Neural cell (in vitro differentiated cells): ENCODE data around the gene MRPL19.

Source experiments
- EP300 ChIP-seq: fragments of 450-650 bp; conservative IDR thresholded peaks from 2 replicates; pipeline ENCODE4 v1.6.1; 2014; ENCODE audit warnings: antibody characterized with exemption, mild to moderate bottlenecking, moderate library complexity; ENCODE audit not compliant: poor library complexity, severe bottlenecking
- EZH2 ChIP-seq: fragments of 200-600, 300-800 bp; shearing (Covaris generic), sonication (generic); IDR thresholded peaks from 2 replicates; pipeline ENCODE4 v1.6.1; 2014; ENCODE audit warnings: antibody characterized with exemption, low read length, borderline replicate concordance, mild to moderate bottlenecking; ENCODE audit not compliant: insufficient read depth, poor library complexity, severe bottlenecking
- MXI1 ChIP-seq: fragments of 450-650 bp; conservative IDR thresholded peaks from 2 replicates; pipeline ENCODE4 v1.6.1; 2014; ENCODE audit warnings: antibody characterized with exemption, mild to moderate bottlenecking; ENCODE audit not compliant: poor library complexity, severe bottlenecking
- RAD21 ChIP-seq: fragments of 450-650 bp; conservative IDR thresholded peaks from 2 replicates; pipeline ENCODE4 v1.6.1; 2014; ENCODE audit warnings: antibody characterized with exemption, mild to moderate bottlenecking, moderate library complexity
- TAF1 ChIP-seq: IDR thresholded peaks from 2 replicates; pipeline ENCODE4 v1.6.1; 2012; ENCODE audit warnings: low read depth
- TF ChIP-seq, protein P1 (sequence below): fragments of 450-650 bp; IDR thresholded peaks from 2 replicates; pipeline ENCODE4 v1.5.1; 2014; ENCODE audit warnings: antibody characterized with exemption, mild to moderate bottlenecking, moderate library complexity; ENCODE audit not compliant: poor library complexity, severe bottlenecking

DNA sequence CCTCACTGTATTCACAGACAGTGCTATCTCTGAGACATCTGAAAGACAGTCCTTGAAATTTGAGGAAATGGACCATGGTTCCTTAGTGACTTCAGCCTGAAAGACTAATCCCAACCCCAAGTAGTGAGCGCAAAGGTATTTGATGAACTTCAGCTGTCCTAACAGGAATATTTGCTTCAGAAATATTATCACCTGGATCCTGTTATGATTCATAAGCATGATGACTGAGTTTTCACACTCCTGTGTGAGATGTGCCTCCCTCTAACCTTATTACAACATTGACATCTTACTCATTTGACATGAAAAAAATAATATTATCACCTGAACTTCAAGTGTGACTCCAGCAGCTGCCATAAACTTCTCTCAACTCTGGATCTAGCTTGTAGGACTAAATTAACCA lies 11.6 kb upstream of the MRPL19 start:
- TF ChIP-seq, protein P1, sequence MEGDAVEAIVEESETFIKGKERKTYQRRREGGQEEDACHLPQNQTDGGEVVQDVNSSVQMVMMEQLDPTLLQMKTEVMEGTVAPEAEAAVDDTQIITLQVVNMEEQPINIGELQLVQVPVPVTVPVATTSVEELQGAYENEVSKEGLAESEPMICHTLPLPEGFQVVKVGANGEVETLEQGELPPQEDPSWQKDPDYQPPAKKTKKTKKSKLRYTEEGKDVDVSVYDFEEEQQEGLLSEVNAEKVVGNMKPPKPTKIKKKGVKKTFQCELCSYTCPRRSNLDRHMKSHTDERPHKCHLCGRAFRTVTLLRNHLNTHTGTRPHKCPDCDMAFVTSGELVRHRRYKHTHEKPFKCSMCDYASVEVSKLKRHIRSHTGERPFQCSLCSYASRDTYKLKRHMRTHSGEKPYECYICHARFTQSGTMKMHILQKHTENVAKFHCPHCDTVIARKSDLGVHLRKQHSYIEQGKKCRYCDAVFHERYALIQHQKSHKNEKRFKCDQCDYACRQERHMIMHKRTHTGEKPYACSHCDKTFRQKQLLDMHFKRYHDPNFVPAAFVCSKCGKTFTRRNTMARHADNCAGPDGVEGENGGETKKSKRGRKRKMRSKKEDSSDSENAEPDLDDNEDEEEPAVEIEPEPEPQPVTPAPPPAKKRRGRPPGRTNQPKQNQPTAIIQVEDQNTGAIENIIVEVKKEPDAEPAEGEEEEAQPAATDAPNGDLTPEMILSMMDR, result no peak
- TF ChIP-seq MXI1, result no peak
- no peak for TF ChIP-seq RAD21
- TF ChIP-seq TAF1, result no peak
- TF ChIP-seq EZH2, result no peak
- no peak for TF ChIP-seq EP300
